GM21528 (cell line): ENCODE data around the gene MCTP1.

ENCODE experiments used
- ATAC-seq: cut with Tn5 transposase; IDR thresholded peaks from one replicate; pipeline ENCODE4 v1.9.1; 2021; ENCODE audit warnings: mild to moderate bottlenecking, moderate library complexity; ENCODE audit not compliant: unreplicated experiment, low FRiP score

Gene MCTP1

GRCh38 chr5:95045181-95045965 is 239.5 kb downstream of the MCTP1 start:
- no peak for ATAC-seq

GRCh38 chr5:95044096-95044495 is 240.8 kb downstream of the MCTP1 start:
- no peak for ATAC-seq

- no peak for ATAC-seq
These were observed 241.2 kb downstream of the MCTP1 start for GRCh38 chr5:95043648-95044047.

- no peak for ATAC-seq
These were observed 241.7 kb downstream of the MCTP1 start for GRCh38 chr5:95043234-95043633.

- ATAC-seq, result no peak
These were observed 242.9 kb downstream of the MCTP1 start for GRCh38 chr5:95042037-95042436.

- ATAC-seq, result no peak
These were observed 248.8 kb downstream of the MCTP1 start for GRCh38 chr5:95035891-95036685.

GRCh38 chr5:95032801-95033200 is 252.1 kb downstream of the MCTP1 start:
- no peak for ATAC-seq

- ATAC-seq, result no peak
These were observed 255.1 kb downstream of the MCTP1 start for GRCh38 chr5:95029569-95030366.

- ATAC-seq, result no peak
These were observed 257.1 kb downstream of the MCTP1 start for GRCh38 chr5:95027775-95028174.

- no peak for ATAC-seq
These were observed 257.7 kb downstream of the MCTP1 start for GRCh38 chr5:95027151-95027721.

GRCh38 chr5:95026718-95027117 is 258.2 kb downstream of the MCTP1 start:
- no peak for ATAC-seq

- ATAC-seq, result peak; percentile 67
These were observed 261.8 kb downstream of the MCTP1 start for GRCh38 chr5:95022967-95023695.

- ATAC-seq, result no peak
These were observed 264.5 kb downstream of the MCTP1 start for GRCh38 chr5:95020345-95020744.

GRCh38 chr5:95018946-95019345 is 265.9 kb downstream of the MCTP1 start:
- ATAC-seq, result no peak

GRCh38 chr5:95018511-95018910 is 266.4 kb downstream of the MCTP1 start:
- no peak for ATAC-seq

GRCh38 chr5:95009812-95010211 is 275.1 kb downstream of the MCTP1 start:
- no peak for ATAC-seq

GRCh38 chr5:95007921-95008597 is 276.8 kb downstream of the MCTP1 start:
- ATAC-seq, result peak; percentile 64

- no peak for ATAC-seq
These were observed 279.1 kb downstream of the MCTP1 start for GRCh38 chr5:95005811-95006210.

- no peak for ATAC-seq
These were observed 286.2 kb downstream of the MCTP1 start for GRCh38 chr5:94998670-94999069.
